CD8-positive, alpha-beta memory T cell (primary cell): ENCODE measurements around the gene VPS13D. TPM values are rescaled to one million over a fixed set of nuclear protein-coding genes. Genes with fewer than 3 reads are reported as not detected.
A peak's percentile ranks its signal among the peaks of the same experiment; 100 is the strongest.

Experiments
- CTCF ChIA-PET: fragments of 350-600 bp; sonication (Branson Sonifier 250); formaldehyde crosslinking; loops from one replicate; lab custom pipeline; 2021; ENCODE audit warnings: antibody characterized with exemption; lab: Charles Lee
- POLR2A ChIA-PET: fragments of 350-600 bp; sonication (Branson Sonifier 250); formaldehyde crosslinking; loops from one replicate; lab custom pipeline; 2021; ENCODE audit warnings: antibody characterized with exemption; lab: Charles Lee
- DNase-seq, 5 donors: peaks; one replicate each; pipeline versions ENCODE4 v3.0.0 to v3.0.0-alpha.2; 2020 to 2022; ENCODE audit warnings: mixed read lengths in 1 of 5
- H3K27ac ChIP-seq: one replicate; pipeline ENCODE4 v1.7.0; 2013; ENCODE audit warnings: low read depth, mild to moderate bottlenecking, low read length, moderate library complexity
- H3K27me3 ChIP-seq: 2 replicates; pipeline ENCODE4 v1.7.0; 2013; ENCODE audit warnings: low read length, mild to moderate bottlenecking; ENCODE audit not compliant: insufficient read depth, poor library complexity, severe bottlenecking
- H3K36me3 ChIP-seq: 2 replicates; pipeline ENCODE4 v1.7.0; 2013; ENCODE audit warnings: mild to moderate bottlenecking, low read length, moderate library complexity; ENCODE audit not compliant: insufficient read depth
- H3K4me1 ChIP-seq: 2 replicates; pipeline ENCODE4 v1.7.0; 2013; ENCODE audit warnings: mild to moderate bottlenecking, low read length, moderate library complexity; ENCODE audit not compliant: insufficient read depth
- H3K4me3 ChIP-seq: 2 replicates; pipeline ENCODE4 v1.7.0; 2013; ENCODE audit warnings: mild to moderate bottlenecking, low read length
- H3K9me3 ChIP-seq: 2 replicates; pipeline ENCODE4 v1.7.0; 2013; ENCODE audit warnings: mild to moderate bottlenecking, low read length
- H3K27ac Mint-ChIP-seq, 8 donors: one replicate each; pipeline ENCODE4 v1.8.0; 2020 to 2021; ENCODE audit warnings: mixed read lengths in 8 of 8, mild to moderate bottlenecking in 6 of 8, inconsistent platforms in 3 of 8, moderate library complexity in 3 of 8
- H3K27me3 Mint-ChIP-seq, 2 donors: one replicate each; pipeline ENCODE4 v1.8.0; 2020 to 2021; ENCODE audit warnings: mixed read lengths in 2 of 2, mild to moderate bottlenecking in 1 of 2, moderate library complexity in 1 of 2
- H3K36me3 Mint-ChIP-seq, 3 donors: one replicate each; pipeline ENCODE4 v1.8.0; 2020 to 2021; ENCODE audit warnings: mixed read lengths in 3 of 3, inconsistent platforms in 1 of 3, mild to moderate bottlenecking in 1 of 3
- H3K4me1 Mint-ChIP-seq, 3 donors: one replicate each; pipeline ENCODE4 v1.8.0; 2020 to 2021; ENCODE audit warnings: mixed read lengths in 3 of 3, inconsistent platforms in 1 of 3, mild to moderate bottlenecking in 1 of 3
- H3K4me3 Mint-ChIP-seq, 7 donors: one replicate each; pipeline ENCODE4 v1.8.0; 2020 to 2021; ENCODE audit warnings: mixed read lengths in 7 of 7, mild to moderate bottlenecking in 6 of 7, moderate library complexity in 4 of 7, inconsistent platforms in 2 of 7
- H3K9me3 Mint-ChIP-seq, 5 donors: one replicate each; pipeline ENCODE4 v1.8.0; 2020 to 2022; ENCODE audit warnings: mixed read lengths in 5 of 5, mild to moderate bottlenecking in 3 of 5, moderate library complexity in 2 of 5, inconsistent platforms in 1 of 5
- polyA plus RNA-seq: library from polyadenylated mRNA; unstranded; fragments of 300-500 nt; fragmentation: Illumina TruSeq; gene quantifications from one replicate; pipeline ENCODE4 v1.2.3, GENCODE V29; 2021
- total RNA-seq, 2 experiments: library from RNA; stranded (reverse); gene quantifications; one replicate each; pipeline ENCODE4 v1.2.3, GENCODE V29; 2021

VPS13D gene
- total and polyA plus RNA-seq, 3 experiments from 2014 or later = 9.7 to 28.5 (median 24.1) TPM

GRCh38 chr1:12433323-12434053 is 203.7 kb downstream of the VPS13D start:
- H3K36me3 ChIP-seq = no peaks in the 10 kb centered on the region
- no peaks in the 10 kb centered on the region for H3K27me3 Mint-ChIP-seq
- no peak overlapping the region for H3K4me3 ChIP-seq
- ChIA-PET POLR2A (interaction anchor here (0.6 to 0.8 kb wide), 2 partner anchors 36 to 181 kb away, joined by 3 read pairs; no protein-coding TSS in a partner anchor), CTCF (interaction anchor here (0.8 to 2.3 kb wide), 2 partner anchors 11 to 13 kb away, joined by 3 to 7 read pairs; no protein-coding TSS in a partner anchor)
- H3K4me1 Mint-ChIP-seq = peaks cover 57 to 62% (median 58%) of the 10 kb centered on the region in 3 donors
- H3K27ac ChIP-seq = peak overlapping the region; percentile 22
- peaks cover 0 to 7% (median 0%) of the 10 kb centered on the region in 5 donors for H3K9me3 Mint-ChIP-seq
- peaks cover 55% of the 10 kb centered on the region for H3K4me1 ChIP-seq
- peaks cover 0 to 12% (median 5%) of the 10 kb centered on the region in 3 donors for H3K36me3 Mint-ChIP-seq
- H3K27ac Mint-ChIP-seq = peak overlapping the region; percentile 30 to 96 (median 87)
- H3K27me3 ChIP-seq = no peaks in the 10 kb centered on the region
- no peaks in the 10 kb centered on the region for H3K9me3 ChIP-seq
- H3K4me3 Mint-ChIP-seq = peak overlapping the region in 6 of 7 donors; percentile 15 to 88 (median 67)
- DNase-seq = no peak

DNA sequence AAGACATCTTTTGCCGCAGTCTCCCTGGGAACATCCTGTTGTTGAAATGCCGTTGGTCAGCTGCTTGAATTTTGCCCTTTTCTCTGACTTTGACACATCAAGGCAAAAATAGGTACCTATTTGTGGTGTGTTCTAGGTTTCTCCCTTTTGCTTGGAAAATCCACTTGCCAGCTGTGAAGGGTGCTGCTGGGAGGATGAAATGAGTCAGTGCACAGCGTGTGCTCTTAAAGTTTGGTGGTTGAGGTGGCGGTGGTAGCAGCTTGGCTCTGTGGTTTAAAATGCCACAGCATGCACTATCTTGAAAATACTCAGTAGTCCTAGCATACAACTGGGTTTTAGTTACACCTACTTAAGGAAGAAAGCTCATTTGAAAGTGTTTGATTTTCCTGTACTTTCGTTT is 204.3 kb downstream of the VPS13D start:
- no peaks in the 10 kb centered on the region for H3K9me3 ChIP-seq
- Mint-ChIP-seq H3K27ac (peak overlapping the region; percentile 68 to 96 (median 87)), H3K27me3 (no peaks in the 10 kb centered on the region), H3K4me3 (peak overlapping the region; percentile 37 to 88 (median 70)), H3K9me3 (peaks cover 0 to 8% (median 0%) of the 10 kb centered on the region in 5 donors), H3K36me3 (peaks cover 0 to 7% (median 6%) of the 10 kb centered on the region in 3 donors), H3K4me1 (peaks cover 64 to 69% (median 65%) of the 10 kb centered on the region in 3 donors)
- no peaks in the 10 kb centered on the region for H3K27me3 ChIP-seq
- peaks cover 61% of the 10 kb centered on the region for H3K4me1 ChIP-seq
- POLR2A ChIA-PET = interaction anchor here (0.5 to 1.2 kb wide), 4 partner anchors 15 to 181 kb away, joined by 3 to 4 read pairs (median 3); no protein-coding TSS in a partner anchor
- CTCF ChIA-PET = interaction anchor here (0.6 to 2.3 kb wide), 3 partner anchors 11 to 57 kb away, joined by 3 to 7 read pairs (median 4); no protein-coding TSS in a partner anchor
- H3K4me3 ChIP-seq = peak overlapping the region; percentile 3
- H3K36me3 ChIP-seq = no peaks in the 10 kb centered on the region
- DNase-seq = peak; percentile 14 to 67 (median 37)
- peak overlapping the region; percentile 43 for H3K27ac ChIP-seq

DNA sequence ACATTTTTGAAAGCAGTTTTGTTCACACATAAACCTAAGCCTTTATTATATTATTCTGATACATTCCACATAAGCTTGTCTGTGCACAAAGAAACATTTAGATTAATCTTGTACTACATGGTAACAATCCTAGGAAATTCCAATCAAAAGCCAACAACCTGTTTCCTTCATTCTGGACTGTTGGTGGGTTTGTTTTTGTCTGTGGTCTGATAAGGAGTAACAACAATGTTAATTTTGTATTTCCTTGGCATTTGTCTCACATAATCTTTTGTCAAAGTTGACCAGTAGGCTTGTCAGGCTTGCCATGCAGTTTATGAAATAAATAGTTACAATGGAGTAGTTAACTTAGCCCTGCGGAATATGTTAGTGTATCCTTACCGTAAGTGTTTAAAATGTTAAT is 204.9 kb downstream of the VPS13D start:
- CTCF ChIA-PET = interaction anchor here (0.6 to 2.3 kb wide), 3 partner anchors 12 to 182 kb away, joined by 3 to 7 read pairs (median 4); no protein-coding TSS in a partner anchor
- Histone ChIP-seq H3K9me3 (no peaks in the 10 kb centered on the region), H3K36me3 (no peaks in the 10 kb centered on the region), H3K27ac (peak overlapping the region; percentile 41), H3K4me1 (peaks cover 67% of the 10 kb centered on the region), H3K27me3 (no peaks in the 10 kb centered on the region), H3K4me3 (peak overlapping the region; percentile 3)
- H3K36me3 Mint-ChIP-seq = peaks cover 0 to 8% (median 5%) of the 10 kb centered on the region in 3 donors
- peak overlapping the region; percentile 37 to 88 (median 70) for H3K4me3 Mint-ChIP-seq
- POLR2A ChIA-PET = interaction anchor here (0.5 to 1.4 kb wide), 3 partner anchors 15 to 183 kb away, joined by 3 to 9 read pairs (median 4); partner anchors contain the start of gene DHRS3
- H3K27me3 Mint-ChIP-seq = no peaks in the 10 kb centered on the region
- H3K4me1 Mint-ChIP-seq = peaks cover 69 to 74% (median 70%) of the 10 kb centered on the region in 3 donors
- H3K27ac Mint-ChIP-seq = peak overlapping the region; percentile 68 to 96 (median 88)
- H3K9me3 Mint-ChIP-seq = peaks cover 0 to 8% (median 0%) of the 10 kb centered on the region in 5 donors
- DNase-seq = no peak

- peaks cover 78 to 80% (median 78%) of the 10 kb centered on the region in 3 donors for H3K4me1 Mint-ChIP-seq
- peak overlapping the region; percentile 3 for H3K27ac ChIP-seq
- H3K4me3 ChIP-seq = peak overlapping the region; percentile 21
- no peak for DNase-seq
- H3K4me3 Mint-ChIP-seq = peak overlapping the region; percentile 19 to 80 (median 69)
- peaks cover 0 to 8% (median 0%) of the 10 kb centered on the region in 5 donors for H3K9me3 Mint-ChIP-seq
- peaks cover 74% of the 10 kb centered on the region for H3K4me1 ChIP-seq
- peak overlapping the region; percentile 73 to 90 (median 86) for H3K27ac Mint-ChIP-seq
- H3K36me3 ChIP-seq = no peaks in the 10 kb centered on the region
- ChIA-PET POLR2A (interaction anchor here (0.7 to 1.4 kb wide), 3 partner anchors 39 to 182 kb away, joined by 3 to 9 read pairs (median 3); partner anchors contain the start of gene DHRS3), CTCF (interaction anchor here (1.1 to 2.3 kb wide), 3 partner anchors 11 to 181 kb away, joined by 3 to 7 read pairs (median 4); no protein-coding TSS in a partner anchor)
- H3K27me3 ChIP-seq = no peaks in the 10 kb centered on the region
- H3K9me3 ChIP-seq = no peaks in the 10 kb centered on the region
- H3K36me3 Mint-ChIP-seq = peaks cover 0 to 11% (median 8%) of the 10 kb centered on the region in 3 donors
- H3K27me3 Mint-ChIP-seq = no peaks in the 10 kb centered on the region
These were observed 206.0 kb downstream of the VPS13D start for GRCh38 chr1:12435639-12436344.

- no peaks in the 10 kb centered on the region for H3K36me3 ChIP-seq
- DNase-seq = no peak
- no peaks in the 10 kb centered on the region for H3K27me3 Mint-ChIP-seq
- H3K4me1 Mint-ChIP-seq = peaks cover 80 to 83% (median 81%) of the 10 kb centered on the region in 3 donors
- CTCF ChIA-PET = interaction anchor here (1.6 kb wide), 1 partner anchor 12 kb away, joined by 4 read pairs; no protein-coding TSS in a partner anchor
- no peak overlapping the region for H3K4me3 ChIP-seq
- peak overlapping the region; percentile 73 to 90 (median 86) for H3K27ac Mint-ChIP-seq
- H3K4me3 Mint-ChIP-seq = peak overlapping the region in 6 of 7 donors; percentile 19 to 80 (median 70)
- H3K4me1 ChIP-seq = peaks cover 77% of the 10 kb centered on the region
- H3K27ac ChIP-seq = peak overlapping the region; percentile 3
- H3K36me3 Mint-ChIP-seq = peaks cover 0 to 13% (median 10%) of the 10 kb centered on the region in 3 donors
- no peaks in the 10 kb centered on the region for H3K9me3 ChIP-seq
- peaks cover 0 to 8% (median 0%) of the 10 kb centered on the region in 5 donors for H3K9me3 Mint-ChIP-seq
- POLR2A ChIA-PET = interaction anchor here (0.7 to 1.4 kb wide), 3 partner anchors 38 to 182 kb away, joined by 3 to 9 read pairs (median 3); partner anchors contain the start of gene DHRS3
- no peaks in the 10 kb centered on the region for H3K27me3 ChIP-seq
These were observed 206.5 kb downstream of the VPS13D start for GRCh38 chr1:12436345-12436658.

GRCh38 chr1:12436817-12437599 is 207.2 kb downstream of the VPS13D start:
- H3K27me3 Mint-ChIP-seq = no peaks in the 10 kb centered on the region
- peaks cover 0 to 8% (median 0%) of the 10 kb centered on the region in 5 donors for H3K9me3 Mint-ChIP-seq
- peak overlapping the region; percentile 3 for H3K27ac ChIP-seq
- peaks cover 0 to 14% (median 13%) of the 10 kb centered on the region in 3 donors for H3K36me3 Mint-ChIP-seq
- H3K4me1 ChIP-seq = peaks cover 82% of the 10 kb centered on the region
- no peaks in the 10 kb centered on the region for H3K9me3 ChIP-seq
- CTCF ChIA-PET = interaction anchor here (0.8 to 1.6 kb wide), 2 partner anchors 12 to 38 kb away, joined by 4 read pairs; no protein-coding TSS in a partner anchor
- no peaks in the 10 kb centered on the region for H3K27me3 ChIP-seq
- DNase-seq = no peak
- H3K4me3 ChIP-seq = no peak overlapping the region
- peak overlapping the region in 4 of 7 donors; percentile 9 to 65 (median 29) for H3K4me3 Mint-ChIP-seq
- H3K4me1 Mint-ChIP-seq = peaks cover 84 to 89% (median 86%) of the 10 kb centered on the region in 3 donors
- peak overlapping the region in 6 of 8 donors; percentile 2 to 90 (median 64) for H3K27ac Mint-ChIP-seq
- no peaks in the 10 kb centered on the region for H3K36me3 ChIP-seq
- POLR2A ChIA-PET = no interaction called here
